ENCODE measurements around the gene LCN2. TPM values are rescaled to one million over a fixed set of nuclear protein-coding genes. Genes with fewer than 3 reads are reported as not detected.

Gene LCN2
- total and polyA plus RNA-seq, 10 of the 15 experiments (the other 5 are each of a cell fraction or from before 2014, with no cell fraction given): not detected

- no TSS peak for BruUV-seq (replicated peaks)
- Histone ChIP-seq H3K36me3 (ENCODE audit: control insufficient read depth in 2 of 2, insufficient read depth in 2 of 2, low read length in 1 of 2) (no peaks in the 10 kb centered on the region), H3K9ac (ENCODE audit: control insufficient read depth, insufficient read depth, low read length) (no peak overlapping the region), H3K4me3 (no peak overlapping the region), H3K27me3 (replicated peaks in 1 of 2; ENCODE audit: control insufficient read depth in 2 of 2, insufficient read depth in 2 of 2, low read length in 1 of 2) (peaks cover 9 to 14% of the 10 kb centered on the region in 2 experiments; a peak in 3 of 4 replicates), H3K27ac (ENCODE audit: control insufficient read depth, insufficient read depth) (no peak overlapping the region), H2AFZ (ENCODE audit: control insufficient read depth, low read depth, low read length) (peak overlapping the region; percentile 79), H3K79me2 (ENCODE audit: control insufficient read depth, insufficient read depth, low read length) (no peaks in the 10 kb centered on the region), H3K4me2 (ENCODE audit: control insufficient read depth, insufficient read depth) (0 out of 2 replicates have a peak overlapping the region, but pooled peaks have one; percentile 28), H3K9me3 (replicated peaks; ENCODE audit: control insufficient read depth, insufficient read depth, low read length) (no peaks in the 10 kb centered on the region), H4K20me1 (ENCODE audit: control insufficient read depth, insufficient read depth) (no peaks in the 10 kb centered on the region), H3K4me1 (ENCODE audit: control insufficient read depth, insufficient read depth, low read length) (peaks cover 7% of the 10 kb centered on the region; the same call in 1 of the 2 replicates)
- ChIA-PET RAD21 (ENCODE audit: unreplicated experiment) (no interaction called here), CTCF (interaction anchor here (1.0 kb wide), 1 partner anchor 16 kb away, joined by 3 read pairs; no protein-coding TSS in a partner anchor), POLR2A (no interaction called here), SMC1A (ENCODE audit: uncharacterized antibody, unreplicated experiment) (no interaction called here)
- intact Hi-C loops (cut with micrococcal nuclease; ENCODE audit: unreplicated experiment): no loop called here
- in situ Hi-C loops (cut with MboI): no loop called here
- ATAC-seq (no peak), FAIRE-seq (no peak), DNase-seq (ENCODE audit: low read depth, low spot score) (no peak)
- WGBS (ENCODE audit: insufficient coverage, insufficient replicate concordance, low lambda C conversion rate, missing lambda C conversion rate): 22% methylated on average over 2 of the region's 2 CpGs
- TF ChIP-seq POU2F2 (IDR thresholded peaks at IDR 0.05; ENCODE audit: borderline replicate concordance, low read depth, low read length) (no peak), EED (IDR thresholded peaks at IDR 0.05; ENCODE audit: low read depth) (no peak), POLR2A (IDR thresholded peaks at IDR 0.05; ENCODE audit: low read depth, low read length) (no peak), KLF5 (IDR thresholded peaks at IDR 0.05; ENCODE audit: partially characterized antibody) (no peak), SP1 (IDR thresholded peaks at IDR 0.05; ENCODE audit: low read depth, low read length) (no peak), ZBTB11 (CRISPR knock-in tag; IDR thresholded peaks at IDR 0.05) (no peak), RCOR1 (conservative IDR thresholded peaks at IDR 0.05; ENCODE audit: low read depth, low read length) (no peak), SMAD1 (IDR thresholded peaks at IDR 0.05; ENCODE audit: low read depth, partially characterized antibody) (no peak), JUND (IDR thresholded peaks at IDR 0.05; ENCODE audit: low read depth, low read length) (no peak), ELK1 (IDR thresholded peaks at IDR 0.05; ENCODE audit: low read depth, low read length) (no peak), TCF12 (IDR thresholded peaks at IDR 0.05; ENCODE audit: low read depth, low read length) (no peak), SKIL (IDR thresholded peaks at IDR 0.05; ENCODE audit: low read depth, poor library complexity, severe bottlenecking) (no peak), KAT2A (conservative IDR thresholded peaks at IDR 0.05; ENCODE audit: control insufficient read depth, low read depth, low read length) (no peak), CREM (IDR thresholded peaks at IDR 0.05; ENCODE audit: low read depth) (no peak), HSF1 (IDR thresholded peaks at IDR 0.05; ENCODE audit: low read depth, low read length) (no peak), ESRRA (IDR thresholded peaks at IDR 0.05; ENCODE audit: low read length) (no peak), IKZF2 (IDR thresholded peaks at IDR 0.05) (no peak), ETV6 (conservative IDR thresholded peaks at IDR 0.05 in 1 of 2, IDR thresholded peaks at IDR 0.05 in 1 of 2; ENCODE audit: borderline replicate concordance in 1 of 2, low read depth in 1 of 2) (no peak), ZSCAN29 (IDR thresholded peaks at IDR 0.05) (no peak)
Measured at GRCh38 chr9:128202648-128203023, 53.4 kb downstream of the LCN2 start.

Data from GM12878 (cell line).